Thymus (tissue), 11 donors: Measurements from ENCODE around the gene EXOC3L1. TPM values are rescaled to one million over a fixed set of nuclear protein-coding genes. Genes with fewer than 3 reads are reported as not detected.

ENCODE experiments used
- DNase-seq, 9 donors: peaks; one replicate each; pipeline ENCODE4 v3.0.0-alpha.2; 2013; ENCODE audit warnings: low spot score in 9 of 9, low read depth in 6 of 9, missing footprints in 1 of 9
- H3K27ac ChIP-seq, 2 donors: one replicate each; pipeline ENCODE4 v1.5.1; 2013; ENCODE audit warnings: control low read depth in 1 of 2, low read depth in 1 of 2, low read length in 1 of 2, mild to moderate bottlenecking in 1 of 2, moderate library complexity in 1 of 2
- H3K27me3 ChIP-seq, 2 donors: one replicate each; pipeline ENCODE4 v1.5.1; 2013; ENCODE audit warnings: low read length in 1 of 2; ENCODE audit not compliant: control insufficient read depth in 2 of 2, insufficient read depth in 1 of 2
- H3K36me3 ChIP-seq, 2 donors: one replicate each; pipeline ENCODE4 v1.5.1; 2013; ENCODE audit warnings: low read length in 1 of 2, mild to moderate bottlenecking in 1 of 2, moderate library complexity in 1 of 2; ENCODE audit not compliant: control insufficient read depth in 2 of 2, insufficient read depth in 2 of 2
- H3K4me1 ChIP-seq, 2 donors: one replicate each; pipeline ENCODE4 v1.5.1; 2013; ENCODE audit warnings: low read length in 2 of 2; ENCODE audit not compliant: control insufficient read depth in 2 of 2, insufficient read depth in 2 of 2
- H3K4me3 ChIP-seq, 2 donors: one replicate each; pipeline ENCODE4 v1.5.1; 2013; ENCODE audit warnings: low read length in 2 of 2, control low read depth in 1 of 2, mild to moderate bottlenecking in 1 of 2
- H3K9me3 ChIP-seq, 2 donors: one replicate each; pipeline ENCODE4 v1.5.1; 2013; ENCODE audit warnings: low read length in 1 of 2, mild to moderate bottlenecking in 1 of 2; ENCODE audit not compliant: control insufficient read depth in 2 of 2, insufficient read depth in 1 of 2
- WGBS: extraction: QIAGEN DNeasy Blood & Tissue Kit; methylation state at CpG from one replicate; pipeline ENCODE4 v1.1.7; 2013; 5-methylcytosine and 5-hydroxymethylcytosine counted together
- polyA plus RNA-seq: library from polyadenylated mRNA; stranded (reverse); fragments of 200-250 nt; gene quantifications from one replicate; pipeline ENCODE4 v1.2.3, GENCODE V29; 2013
- total RNA-seq: library from RNA; stranded (reverse); fragments of 120-200 nt; gene quantifications from one replicate; pipeline ENCODE4 v1.2.4, GENCODE V29; 2013
- donor health status: healthy.

Gene EXOC3L1
- total and polyA plus RNA-seq, 2 donors = 0.57 to 2.2 TPM

DNA sequence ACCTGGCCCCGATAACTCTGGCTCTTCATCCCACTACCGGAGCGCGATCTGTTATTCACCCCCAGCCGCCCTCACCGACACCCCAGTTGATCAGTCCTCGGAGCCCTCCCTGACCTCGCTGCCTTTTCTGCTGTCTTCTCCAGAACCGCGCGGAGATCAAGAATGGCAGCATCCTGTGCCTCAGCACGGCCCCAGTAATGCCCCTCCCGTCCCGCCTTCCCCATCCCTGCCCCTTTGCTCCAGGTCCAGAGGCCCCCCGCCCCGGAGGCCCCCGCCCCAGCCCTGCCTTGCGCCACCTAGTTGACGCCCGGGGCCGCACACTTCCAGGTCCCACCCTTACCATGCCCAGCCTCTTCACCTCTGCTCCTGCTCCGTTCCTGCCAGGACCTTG is 9.9 kb upstream of the EXOC3L1 start:
- no peaks in the 10 kb centered on the region for H3K27me3 ChIP-seq
- DNase-seq = no peak
- no peaks in the 10 kb centered on the region for H3K9me3 ChIP-seq
- 84% methylated on average over 22 of the region's 22 CpGs for WGBS
- H3K4me1 ChIP-seq = no peaks in the 10 kb centered on the region
- peaks cover 68 to 94% of the 10 kb centered on the region in 2 donors for H3K36me3 ChIP-seq
- H3K4me3 ChIP-seq = no peak overlapping the region
- H3K27ac ChIP-seq = no peak overlapping the region

DNA sequence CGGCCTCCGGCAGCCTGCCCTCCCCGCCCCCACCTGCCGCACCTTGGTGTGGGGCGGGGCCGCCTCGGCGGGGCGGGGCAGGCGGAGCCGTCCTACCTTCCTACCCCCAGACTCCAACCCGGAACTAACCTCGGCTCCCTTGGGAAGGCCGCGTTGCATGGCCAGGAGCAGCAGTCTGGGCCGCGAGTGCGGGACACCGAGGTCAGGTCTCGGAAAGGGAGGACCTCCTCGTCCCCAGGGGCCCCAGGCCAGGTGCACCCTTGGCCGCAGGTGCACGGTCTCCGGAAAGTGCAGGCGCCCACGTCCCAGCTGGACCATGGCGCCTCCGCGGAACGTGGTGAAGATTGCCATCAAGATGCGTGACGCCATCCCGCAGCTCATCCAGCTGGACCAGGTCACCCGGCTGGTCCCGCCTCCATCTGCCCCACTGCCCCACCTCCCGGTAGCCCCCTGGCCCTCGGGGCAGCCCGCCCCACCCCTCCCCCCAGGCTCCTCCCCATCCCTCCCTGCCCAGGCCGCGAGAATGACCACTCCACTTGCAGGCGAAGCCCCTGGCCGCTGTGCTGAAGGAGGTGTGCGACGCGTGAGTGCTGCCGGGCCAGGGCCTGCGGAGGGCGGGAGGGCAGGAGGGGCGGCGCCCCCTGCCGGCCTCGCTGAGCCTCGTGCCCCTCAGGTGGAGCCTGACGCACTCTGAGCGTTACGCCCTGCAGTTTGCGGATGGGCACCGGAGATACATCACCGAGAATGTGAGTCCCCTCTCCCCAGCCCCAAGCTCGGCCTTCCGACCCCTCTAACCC is 9.3 kb upstream of the EXOC3L1 start, which contains the start of gene ELMO3:
TSS of gene ELMO3 (plus strand) at position 121 of the 797 bp plus-strand sequence. CDS start at position 317, 196 bp downstream.
- no peaks in the 10 kb centered on the region for H3K27me3 ChIP-seq
- H3K9me3 ChIP-seq = no peaks in the 10 kb centered on the region
- DNase-seq = no peak
- peak within 1 kb of the TSS in 1 of 2 donors; percentile 12 for H3K4me3 ChIP-seq
- H3K36me3 ChIP-seq = peaks cover 73 to 97% of the 10 kb centered on the region in 2 donors
- WGBS = 93% methylated on average over 61 of the region's 61 CpGs
- no peak within 1 kb of the TSS for H3K27ac ChIP-seq
- no peaks in the 10 kb centered on the region for H3K4me1 ChIP-seq

DNA sequence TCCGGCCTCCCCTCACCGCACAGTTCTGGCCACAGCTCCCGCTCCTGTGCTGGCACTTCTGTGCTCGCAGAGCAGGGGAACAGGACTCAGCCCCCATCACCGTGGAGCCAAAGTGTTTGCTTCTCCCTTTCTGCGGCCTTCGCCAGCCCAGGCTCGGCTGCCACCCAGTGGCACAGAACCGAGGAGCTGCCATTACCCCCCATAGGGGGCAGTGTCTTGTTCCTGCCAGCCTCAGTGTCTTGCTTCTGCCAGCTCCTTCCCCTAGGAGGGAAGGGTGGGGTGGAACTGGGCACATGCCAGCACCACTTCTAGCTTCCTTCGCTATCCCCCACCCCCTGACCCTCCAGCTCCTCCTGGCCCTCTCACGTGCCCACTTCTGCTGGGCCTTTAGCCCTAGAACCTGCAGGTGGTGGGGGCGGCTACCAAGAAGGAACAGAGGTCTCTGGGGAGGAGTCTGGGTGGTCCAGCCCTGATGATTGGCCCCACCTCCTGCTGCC is 8.3 kb upstream of the EXOC3L1 start:
- Histone ChIP-seq H3K4me1 (peaks cover 3 to 6% of the 10 kb centered on the region in 2 donors), H3K4me3 (no peak overlapping the region), H3K27ac (no peak overlapping the region), H3K36me3 (peaks cover 77 to 89% of the 10 kb centered on the region in 2 donors), H3K9me3 (no peaks in the 10 kb centered on the region), H3K27me3 (no peaks in the 10 kb centered on the region)
- DNase-seq = no peak
- 89% methylated on average over 12 of the region's 12 CpGs for WGBS

DNA sequence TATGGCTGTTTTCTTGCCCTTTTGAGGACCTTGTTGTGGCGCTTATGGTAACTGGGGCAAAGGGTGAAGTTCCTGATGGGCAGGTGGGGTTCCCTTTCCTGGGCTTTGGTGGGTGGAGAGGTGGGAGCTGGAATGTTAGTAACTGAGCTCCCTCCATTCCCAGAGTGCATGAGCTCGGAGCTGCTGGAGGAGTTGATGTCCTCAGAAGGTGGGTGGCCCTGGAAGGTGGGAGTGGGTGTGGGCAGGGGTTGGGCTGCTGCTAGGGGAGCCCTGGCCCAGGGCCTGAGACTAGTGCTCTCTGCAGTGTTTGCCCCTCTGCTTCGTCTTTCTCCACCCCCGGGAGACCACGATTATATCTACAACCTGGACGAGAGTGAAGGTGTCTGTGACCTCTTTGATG is 7.8 kb upstream of the EXOC3L1 start:
- DNase-seq = no peak
- Histone ChIP-seq H3K36me3 (peaks cover 76 to 83% of the 10 kb centered on the region in 2 donors), H3K4me3 (no peak overlapping the region), H3K27ac (no peak overlapping the region), H3K27me3 (no peaks in the 10 kb centered on the region), H3K4me1 (peaks cover 9 to 11% of the 10 kb centered on the region in 2 donors), H3K9me3 (no peaks in the 10 kb centered on the region)
- 90% methylated on average over 6 of the region's 6 CpGs for WGBS

DNA sequence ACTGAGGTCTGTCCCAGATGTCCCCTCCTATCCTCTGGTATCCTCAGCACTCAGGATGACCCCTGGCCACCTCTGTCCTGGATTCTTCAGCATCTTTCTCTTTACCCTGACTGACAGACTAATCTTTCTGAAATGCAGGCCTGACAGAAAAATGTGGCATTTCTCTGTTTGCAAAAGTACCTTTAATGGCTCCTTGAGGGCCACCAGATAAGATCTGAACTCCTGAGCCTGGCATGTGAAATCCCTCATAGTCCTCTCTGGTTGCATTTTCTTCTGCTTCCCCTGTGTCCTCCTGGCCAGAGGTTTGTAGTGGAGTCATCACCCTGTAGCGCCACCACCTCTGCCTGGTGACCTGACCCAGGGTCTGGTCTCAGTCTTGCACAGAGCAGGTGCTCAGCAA is 6.9 kb upstream of the EXOC3L1 start:
- WGBS = 98% methylated on average over 1 of the region's 1 CpG
- Histone ChIP-seq H3K27me3 (no peaks in the 10 kb centered on the region), H3K4me1 (peaks cover 13 to 15% of the 10 kb centered on the region in 2 donors), H3K4me3 (no peak overlapping the region), H3K9me3 (no peaks in the 10 kb centered on the region), H3K36me3 (peaks cover 68 to 75% of the 10 kb centered on the region in 2 donors), H3K27ac (no peak overlapping the region)
- DNase-seq = no peak

DNA sequence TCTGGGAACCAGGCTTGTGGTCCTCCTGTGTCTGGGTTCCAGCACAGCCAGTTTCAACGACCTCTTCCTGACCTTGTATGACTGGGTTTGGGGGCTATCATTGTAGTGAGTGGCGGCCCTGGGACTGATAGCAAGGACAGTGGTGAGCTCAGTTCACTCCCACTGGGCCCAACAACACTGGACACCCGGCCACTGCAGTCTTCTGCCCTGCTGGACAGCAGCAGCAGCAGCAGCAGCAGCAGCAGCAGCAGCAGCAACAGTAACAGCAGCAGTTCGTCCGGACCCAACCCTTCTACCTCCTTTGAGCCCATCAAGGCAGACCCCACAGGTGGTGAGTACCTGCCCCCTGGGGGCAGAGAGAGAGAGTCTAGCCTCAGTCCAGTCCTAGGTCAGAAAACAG is 5.7 kb upstream of the EXOC3L1 start:
- DNase-seq = no peak
- 97% methylated on average over 5 of the region's 5 CpGs for WGBS
- Histone ChIP-seq H3K27me3 (no peaks in the 10 kb centered on the region), H3K4me1 (peaks cover 19 to 21% of the 10 kb centered on the region in 2 donors), H3K4me3 (no peak overlapping the region), H3K36me3 (peaks cover 61 to 63% of the 10 kb centered on the region in 2 donors), H3K27ac (no peak overlapping the region), H3K9me3 (no peaks in the 10 kb centered on the region)

DNA sequence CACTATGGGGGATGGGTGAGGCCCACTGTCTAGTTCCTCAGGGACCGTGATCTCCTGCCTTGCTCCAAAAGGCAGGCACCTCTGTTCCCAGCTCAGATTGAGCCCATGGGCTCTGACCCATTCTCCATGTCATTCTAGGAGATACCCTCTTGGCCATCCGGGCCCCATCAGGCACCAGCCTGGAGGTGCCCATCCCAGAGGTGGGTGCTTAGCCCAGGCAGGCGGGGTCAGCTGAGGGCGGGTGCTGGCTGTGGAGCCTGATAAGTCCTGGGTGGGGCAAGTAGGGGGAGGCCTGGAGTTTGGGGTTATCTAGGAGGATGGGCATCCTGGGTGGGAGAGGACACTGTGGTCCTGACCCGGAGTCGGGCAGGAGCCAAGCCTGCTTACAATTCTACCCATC is 4.3 kb upstream of the EXOC3L1 start:
- Histone ChIP-seq H3K27me3 (peaks cover 0 to 7% of the 10 kb centered on the region in 2 donors), H3K27ac (no peak overlapping the region), H3K9me3 (no peaks in the 10 kb centered on the region), H3K36me3 (peaks cover 49 to 54% of the 10 kb centered on the region in 2 donors), H3K4me3 (no peak overlapping the region), H3K4me1 (peaks cover 19 to 21% of the 10 kb centered on the region in 2 donors)
- 96% methylated on average over 6 of the region's 6 CpGs for WGBS
- DNase-seq = no peak

DNA sequence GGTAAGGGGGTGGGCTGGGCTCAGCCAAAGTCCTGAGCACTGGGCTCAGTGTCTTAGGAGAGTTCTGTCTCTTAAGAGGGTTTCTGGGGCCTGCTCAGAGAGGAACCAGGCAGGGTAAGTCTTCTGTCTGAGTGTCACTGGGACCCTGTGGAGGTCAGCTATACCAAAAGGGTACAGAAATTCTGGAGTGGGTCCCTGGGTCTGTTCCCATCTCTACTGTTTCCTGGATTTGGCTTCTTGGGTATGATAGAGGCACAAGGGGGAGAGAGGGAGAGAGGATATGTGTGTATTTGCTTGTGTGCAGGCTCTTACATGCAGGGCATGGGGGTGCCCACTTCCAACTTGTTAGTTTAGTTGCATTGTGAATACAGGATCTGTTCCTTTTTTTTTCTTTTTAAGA is 3.6 kb upstream of the EXOC3L1 start:
- Histone ChIP-seq H3K4me1 (peaks cover 19 to 21% of the 10 kb centered on the region in 2 donors), H3K27ac (no peak overlapping the region), H3K27me3 (peaks cover 0 to 9% of the 10 kb centered on the region in 2 donors), H3K4me3 (no peak overlapping the region), H3K36me3 (peaks cover 43 to 52% of the 10 kb centered on the region in 2 donors), H3K9me3 (no peaks in the 10 kb centered on the region)
- no peak for DNase-seq

DNA sequence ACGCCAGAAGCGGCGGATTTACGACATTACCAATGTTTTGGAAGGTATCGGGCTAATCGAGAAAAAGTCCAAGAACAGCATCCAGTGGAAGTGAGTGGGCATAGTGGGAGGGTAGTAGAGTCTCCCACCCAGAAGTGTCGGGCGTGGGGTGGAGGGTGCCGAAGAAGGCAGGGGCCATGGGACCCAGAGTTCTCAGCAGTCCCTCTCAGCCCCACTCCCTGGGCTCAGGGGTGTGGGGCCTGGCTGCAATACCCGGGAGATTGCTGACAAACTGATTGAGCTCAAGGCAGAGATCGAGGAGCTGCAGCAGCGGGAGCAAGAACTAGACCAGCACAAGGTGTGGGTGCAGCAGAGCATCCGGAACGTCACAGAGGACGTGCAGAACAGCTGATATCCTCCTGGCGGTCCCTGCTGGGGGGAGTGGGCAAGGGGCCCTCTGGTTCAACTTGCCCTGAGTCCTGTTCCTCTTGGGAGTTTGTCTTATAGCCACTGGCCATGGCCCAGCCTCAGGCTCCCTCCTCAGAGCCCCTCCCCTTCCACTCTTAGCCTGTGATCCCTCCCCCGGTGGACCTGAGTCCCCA is 2.9 kb upstream of the EXOC3L1 start:
- Histone ChIP-seq H3K4me3 (peak overlapping the region; percentile 89 to 97), H3K4me1 (peaks cover 19 to 21% of the 10 kb centered on the region in 2 donors), H3K36me3 (peaks cover 36 to 46% of the 10 kb centered on the region in 2 donors), H3K27me3 (peaks cover 0 to 10% of the 10 kb centered on the region in 2 donors), H3K9me3 (no peaks in the 10 kb centered on the region), H3K27ac (no peak overlapping the region)
- whole genome bisulfite sequencing = 50% methylated on average over 17 of the region's 17 CpGs
- DNase-seq = no peak
